AG10803 (cell line): ENCODE data around the gene ADARB2.
"Not testable (repeated sequence)": the region's sequence is repeated elsewhere in the genome, so short reads cannot be mapped to it uniquely, and the experiment has no call there.

Source experiments
- DNase-seq: peaks from one replicate; pipeline ENCODE4 v3.0.0; 2010; ENCODE audit warnings: low read depth
- H3K4me3 ChIP-seq: 2 replicates; pipeline ENCODE4 v1.5.1; 2011; ENCODE audit warnings: mild to moderate bottlenecking, low read length, control low read depth
- CTCF ChIP-seq: conservative IDR thresholded peaks from 2 replicates; pipeline ENCODE4 v1.5.1; 2011; ENCODE audit warnings: mild to moderate bottlenecking, low read length, control low read depth, inconsistent platforms

ADARB2 gene

GRCh38 chr10:1543596-1543995 lies 193.7 kb downstream of the ADARB2 start:
- TF ChIP-seq CTCF = no peak
- no peak for DNase-seq
- no peak overlapping the region for H3K4me3 ChIP-seq

GRCh38 chr10:1542941-1543340 lies 194.4 kb downstream of the ADARB2 start:
- DNase-seq = no peak
- H3K4me3 ChIP-seq = no peak overlapping the region
- TF ChIP-seq CTCF = no peak

GRCh38 chr10:1540144-1540543 lies 197.2 kb downstream of the ADARB2 start:
- no peak for TF ChIP-seq CTCF
- no peak overlapping the region for H3K4me3 ChIP-seq
- DNase-seq = no peak

- H3K4me3 ChIP-seq = no peak overlapping the region
- no peak for TF ChIP-seq CTCF
- DNase-seq = no peak
Observed at GRCh38 chr10:1539216-1539615, 198.1 kb downstream of the ADARB2 start.

GRCh38 chr10:1538531-1539061 lies 198.7 kb downstream of the ADARB2 start:
- TF ChIP-seq CTCF = no peak
- H3K4me3 ChIP-seq = no peak overlapping the region
- no peak for DNase-seq

GRCh38 chr10:1538121-1538520 lies 199.2 kb downstream of the ADARB2 start:
- no peak overlapping the region for H3K4me3 ChIP-seq
- DNase-seq = no peak
- no peak for TF ChIP-seq CTCF

GRCh38 chr10:1537449-1537848 lies 199.9 kb downstream of the ADARB2 start:
- not testable (repeated sequence) for H3K4me3 ChIP-seq, DNase-seq

- no peak for TF ChIP-seq CTCF
- no peak for DNase-seq
Observed at GRCh38 chr10:1536341-1536740, 201.0 kb downstream of the ADARB2 start.

More at GRCh38 chr10:1536341-1536740, 201.0 kb downstream of the ADARB2 start:
- H3K4me3 ChIP-seq = no peak overlapping the region
